GM10248 (cell line): ENCODE measurements around the gene HID1.

Experiments used
- CTCF ChIA-PET: fragments of 300-600 bp; sonication (Branson Sonifier 250); formaldehyde crosslinking; extraction: SDS; loops from one replicate; lab custom pipeline; 2021; ENCODE audit warnings: antibody characterized with exemption; lab: Yijun Ruan, JAX
- POLR2A ChIA-PET: fragments of 350-650 bp; sonication (Branson Sonifier 250); formaldehyde crosslinking; extraction: SDS; loops from one replicate; lab custom pipeline; 2020; ENCODE audit warnings: antibody characterized with exemption; lab: Yijun Ruan, JAX
- DNase-seq: peaks from one replicate; pipeline ENCODE4 v3.0.0; 2012; ENCODE audit errors: extremely low spot score
- CTCF ChIP-seq: IDR thresholded peaks from 2 replicates; pipeline ENCODE4 v1.5.1; 2012; ENCODE audit warnings: mild to moderate bottlenecking, low read depth; ENCODE audit errors: extremely low read depth, missing control alignments, control extremely low read depth

HID1 gene

GRCh38 chr17:74941128-74941725 lies 31.3 kb downstream of the HID1 start:
- no peak for TF ChIP-seq CTCF
- ChIA-PET CTCF (interaction anchor here (12.6 kb wide), 1 partner anchor 19 kb away, joined by 156 read pairs; no protein-coding TSS in a partner anchor), POLR2A (no interaction called here)
- no peak for DNase-seq

GRCh38 chr17:74939534-74939933 lies 33.0 kb downstream of the HID1 start:
- POLR2A ChIA-PET, result interaction anchor here (0.7 kb wide), 1 partner anchor 292 kb away, joined by 3 read pairs; no protein-coding TSS in a partner anchor
- no peak for TF ChIP-seq CTCF
- no peak for DNase-seq
- CTCF ChIA-PET, result interaction anchor here (1.2 to 4.4 kb wide), 6 partner anchors 9 to 21 kb away, joined by 3 to 24 read pairs (median 6); partner anchors contain the start of gene OTOP2

GRCh38 chr17:74938194-74938950 lies 34.2 kb downstream of the HID1 start:
- ChIA-PET CTCF (interaction anchor here (1.3 to 4.4 kb wide), 6 partner anchors 7 to 22 kb away, joined by 5 to 24 read pairs (median 7); partner anchors contain the start of gene OTOP2), POLR2A (interaction anchor here (0.6 to 0.7 kb wide), 2 partner anchors 16 to 293 kb away, joined by 3 read pairs; no protein-coding TSS in a partner anchor)
- TF ChIP-seq CTCF, result no peak
- DNase-seq, result no peak

GRCh38 chr17:74937064-74938051 lies 35.2 kb downstream of the HID1 start:
- CTCF ChIA-PET, result interaction anchor here (0.9 to 4.4 kb wide), 4 partner anchors 14 to 200 kb away, joined by 3 to 24 read pairs (median 5); partner anchors contain the start of gene OTOP2
- TF ChIP-seq CTCF, result no peak
- DNase-seq, result no peak
- POLR2A ChIA-PET, result no interaction called here

GRCh38 chr17:74936470-74936799 lies 36.1 kb downstream of the HID1 start:
- no peak for TF ChIP-seq CTCF
- ChIA-PET POLR2A (no interaction called here), CTCF (interaction anchor here (1.3 to 4.4 kb wide), 2 partner anchors 21 to 199 kb away, joined by 3 to 24 read pairs; no protein-coding TSS in a partner anchor)
- DNase-seq, result no peak
